ENCODE measurements around the gene PADI3. TPM values are rescaled to one million over a fixed set of nuclear protein-coding genes. Genes with fewer than 3 reads are reported as not detected.

The PADI3 gene
- total RNA-seq, 3 donors from 2014 or later (not counting 1 experiment from before 2014, with no cell fraction given), result not detected

- Mint-ChIP-seq H3K4me1 (no peaks in the 10 kb centered on the region), H3K27me3 (ENCODE audit: low read depth in 2 of 2) (peaks cover 10 to 12% of the 10 kb centered on the region in 2 donors), H3K36me3 (no peaks in the 10 kb centered on the region), H3K27ac (no peak overlapping the region), H3K9me3 (no peaks in the 10 kb centered on the region), H3K4me3 (no peak overlapping the region)
- Histone ChIP-seq H3K9me3 (ENCODE audit: control insufficient read depth, insufficient read depth, low read length) (no peaks in the 10 kb centered on the region), H3K36me3 (ENCODE audit: control insufficient read depth, insufficient read depth, low read length) (no peaks in the 10 kb centered on the region), H3K4me1 (ENCODE audit: control insufficient read depth, insufficient read depth, low read length) (no peaks in the 10 kb centered on the region), H3K4me3 (ENCODE audit: low read length) (no peak overlapping the region), H3K27me3 (ENCODE audit: control insufficient read depth, insufficient read depth, low read length) (peaks cover 2% of the 10 kb centered on the region), H3K27ac (ENCODE audit: low read length) (no peak overlapping the region)
- intact Hi-C loops (cut with micrococcal nuclease), result no loop called here
- no peak for TF ChIP-seq CTCF (IDR thresholded peaks at IDR 0.05)
- 83% methylated on average over 2 of the region's 2 CpGs for WGBS (ENCODE audit: insufficient coverage)
- ATAC-seq (no peak), DNase-seq (no peak)
These were observed 1.9 kb upstream of the PADI3 start for GRCh38 chr1:17246971-17247370.

GRCh38 chr1:17250601-17251000 is 1.7 kb downstream of the PADI3 start:
- Histone ChIP-seq H3K27ac (ENCODE audit: low read length) (no peak overlapping the region), H3K27me3 (ENCODE audit: control insufficient read depth, insufficient read depth, low read length) (no peaks in the 10 kb centered on the region), H3K4me3 (ENCODE audit: low read length) (no peak overlapping the region), H3K36me3 (ENCODE audit: control insufficient read depth, insufficient read depth, low read length) (no peaks in the 10 kb centered on the region), H3K4me1 (ENCODE audit: control insufficient read depth, insufficient read depth, low read length) (no peaks in the 10 kb centered on the region), H3K9me3 (ENCODE audit: control insufficient read depth, insufficient read depth, low read length) (no peaks in the 10 kb centered on the region)
- Mint-ChIP-seq H3K27ac (no peak overlapping the region), H3K4me1 (no peaks in the 10 kb centered on the region), H3K9me3 (no peaks in the 10 kb centered on the region), H3K36me3 (no peaks in the 10 kb centered on the region), H3K4me3 (no peak overlapping the region), H3K27me3 (ENCODE audit: low read depth in 2 of 2) (peaks cover 10 to 12% of the 10 kb centered on the region in 2 donors)
- 9% methylated on average over 7 of the region's 7 CpGs for WGBS (ENCODE audit: insufficient coverage)
- ATAC-seq (no peak), DNase-seq (no peak)
- intact Hi-C loops (cut with micrococcal nuclease), result no loop called here
- TF ChIP-seq CTCF (IDR thresholded peaks at IDR 0.05), result no peak

- H3K36me3 ChIP-seq (ENCODE audit: control insufficient read depth, insufficient read depth, low read length), result no peaks in the 10 kb centered on the region
- DNase-seq (no peak), ATAC-seq (no peak)
- no peaks in the 10 kb centered on the region for H3K4me1 ChIP-seq (ENCODE audit: control insufficient read depth, insufficient read depth, low read length)
- TF ChIP-seq CTCF (IDR thresholded peaks at IDR 0.05), result no peak
- Mint-ChIP-seq H3K9me3 (no peaks in the 10 kb centered on the region), H3K4me3 (no peak overlapping the region), H3K36me3 (no peaks in the 10 kb centered on the region), H3K27me3 (ENCODE audit: low read depth in 2 of 2) (peaks cover 8 to 12% of the 10 kb centered on the region in 2 donors), H3K27ac (no peak overlapping the region), H3K4me1 (no peaks in the 10 kb centered on the region)
- no peaks in the 10 kb centered on the region for H3K27me3 ChIP-seq (ENCODE audit: control insufficient read depth, insufficient read depth, low read length)
- intact Hi-C loops (cut with micrococcal nuclease), result no loop called here
- H3K9me3 ChIP-seq (ENCODE audit: control insufficient read depth, insufficient read depth, low read length), result no peaks in the 10 kb centered on the region
- H3K4me3 ChIP-seq (ENCODE audit: low read length), result no peak overlapping the region
- WGBS (ENCODE audit: insufficient coverage), result 73% methylated on average over 5 of the region's 5 CpGs
- no peak overlapping the region for H3K27ac ChIP-seq (ENCODE audit: low read length)
These were observed 2.3 kb downstream of the PADI3 start for GRCh38 chr1:17251246-17251645.

GRCh38 chr1:17251701-17252376 is 2.9 kb downstream of the PADI3 start:
- Mint-ChIP-seq H3K27me3 (ENCODE audit: low read depth in 2 of 2) (peaks cover 7 to 12% of the 10 kb centered on the region in 2 donors), H3K4me3 (no peak overlapping the region), H3K27ac (no peak overlapping the region), H3K9me3 (no peaks in the 10 kb centered on the region), H3K4me1 (no peaks in the 10 kb centered on the region), H3K36me3 (no peaks in the 10 kb centered on the region)
- DNase-seq (no peak), ATAC-seq (no peak)
- 66% methylated on average over 3 of the region's 3 CpGs for WGBS (ENCODE audit: insufficient coverage)
- Histone ChIP-seq H3K9me3 (ENCODE audit: control insufficient read depth, insufficient read depth, low read length) (no peaks in the 10 kb centered on the region), H3K27ac (ENCODE audit: low read length) (no peak overlapping the region), H3K4me3 (ENCODE audit: low read length) (no peak overlapping the region), H3K4me1 (ENCODE audit: control insufficient read depth, insufficient read depth, low read length) (no peaks in the 10 kb centered on the region), H3K27me3 (ENCODE audit: control insufficient read depth, insufficient read depth, low read length) (no peaks in the 10 kb centered on the region), H3K36me3 (ENCODE audit: control insufficient read depth, insufficient read depth, low read length) (no peaks in the 10 kb centered on the region)
- intact Hi-C loops (cut with micrococcal nuclease), result no loop called here
- no peak for TF ChIP-seq CTCF (IDR thresholded peaks at IDR 0.05)

All from natural killer cell (primary cell).